ENCODE data around the gene PLEKHM3. TPM values are rescaled to one million over a fixed set of nuclear protein-coding genes. Genes with fewer than 3 reads are reported as not detected.

PLEKHM3 gene
- total RNA-seq, 1 experiment from 2014 or later, result 6.5 TPM

DNA sequence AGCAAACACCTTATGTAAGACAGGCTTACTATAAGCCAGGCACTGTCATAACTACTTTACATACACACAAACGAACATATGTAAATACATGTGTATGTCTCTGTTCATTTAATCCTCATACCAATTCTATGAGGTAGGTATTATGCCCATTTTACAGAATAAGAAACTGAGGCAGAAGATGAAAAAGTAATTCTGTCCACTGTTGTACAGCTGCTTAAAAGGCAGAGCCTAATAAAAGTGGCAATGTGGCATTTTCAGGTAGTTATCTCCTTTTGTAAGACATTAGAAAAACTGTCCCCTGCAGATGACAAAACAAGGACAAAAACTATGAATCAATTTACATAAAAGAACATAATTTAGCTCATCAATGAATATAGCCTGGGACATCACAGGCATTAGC lies 69.9 kb downstream of the PLEKHM3 start:
- CTCF ChIA-PET, result no interaction called here
- H3K4me3 ChIP-seq (ENCODE audit: low read depth, low read length, poor library complexity, severe bottlenecking), result no peak overlapping the region
- H3K36me3 ChIP-seq (ENCODE audit: insufficient read depth, low read length, poor library complexity, severe bottlenecking), result no peaks in the 10 kb centered on the region
- H3K27me3 ChIP-seq (replicated peaks; ENCODE audit: insufficient read depth, low read depth, low read length, poor library complexity), result no peaks in the 10 kb centered on the region
- intact Hi-C loops (cut with micrococcal nuclease; ENCODE audit: unreplicated experiment), result no loop called here
- no peaks in the 10 kb centered on the region for H3K9me3 ChIP-seq (ENCODE audit: low read depth, low read length, poor library complexity, severe bottlenecking)
- POLR2A ChIA-PET (ENCODE audit: low non-redundant PET), result no interaction called here
- no peaks in the 10 kb centered on the region for H3K4me1 ChIP-seq (ENCODE audit: insufficient read depth, low read length, poor library complexity, severe bottlenecking)
- no peak for DNase-seq (ENCODE audit: low spot score)
- no peak for TF ChIP-seq EZH2 (IDR thresholded peaks at IDR 0.05; ENCODE audit: borderline replicate concordance, low read depth, low read length, poor library complexity, severe bottlenecking)
- TF ChIP-seq, protein P1, sequence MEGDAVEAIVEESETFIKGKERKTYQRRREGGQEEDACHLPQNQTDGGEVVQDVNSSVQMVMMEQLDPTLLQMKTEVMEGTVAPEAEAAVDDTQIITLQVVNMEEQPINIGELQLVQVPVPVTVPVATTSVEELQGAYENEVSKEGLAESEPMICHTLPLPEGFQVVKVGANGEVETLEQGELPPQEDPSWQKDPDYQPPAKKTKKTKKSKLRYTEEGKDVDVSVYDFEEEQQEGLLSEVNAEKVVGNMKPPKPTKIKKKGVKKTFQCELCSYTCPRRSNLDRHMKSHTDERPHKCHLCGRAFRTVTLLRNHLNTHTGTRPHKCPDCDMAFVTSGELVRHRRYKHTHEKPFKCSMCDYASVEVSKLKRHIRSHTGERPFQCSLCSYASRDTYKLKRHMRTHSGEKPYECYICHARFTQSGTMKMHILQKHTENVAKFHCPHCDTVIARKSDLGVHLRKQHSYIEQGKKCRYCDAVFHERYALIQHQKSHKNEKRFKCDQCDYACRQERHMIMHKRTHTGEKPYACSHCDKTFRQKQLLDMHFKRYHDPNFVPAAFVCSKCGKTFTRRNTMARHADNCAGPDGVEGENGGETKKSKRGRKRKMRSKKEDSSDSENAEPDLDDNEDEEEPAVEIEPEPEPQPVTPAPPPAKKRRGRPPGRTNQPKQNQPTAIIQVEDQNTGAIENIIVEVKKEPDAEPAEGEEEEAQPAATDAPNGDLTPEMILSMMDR (conservative IDR thresholded peaks at IDR 0.05; ENCODE audit: low read depth, low read length), result no peak
- H3K27ac ChIP-seq (ENCODE audit: low read depth, low read length, poor library complexity, severe bottlenecking), result no peak overlapping the region
- no TSS peak for BruUV-seq (replicated peaks)

DNA sequence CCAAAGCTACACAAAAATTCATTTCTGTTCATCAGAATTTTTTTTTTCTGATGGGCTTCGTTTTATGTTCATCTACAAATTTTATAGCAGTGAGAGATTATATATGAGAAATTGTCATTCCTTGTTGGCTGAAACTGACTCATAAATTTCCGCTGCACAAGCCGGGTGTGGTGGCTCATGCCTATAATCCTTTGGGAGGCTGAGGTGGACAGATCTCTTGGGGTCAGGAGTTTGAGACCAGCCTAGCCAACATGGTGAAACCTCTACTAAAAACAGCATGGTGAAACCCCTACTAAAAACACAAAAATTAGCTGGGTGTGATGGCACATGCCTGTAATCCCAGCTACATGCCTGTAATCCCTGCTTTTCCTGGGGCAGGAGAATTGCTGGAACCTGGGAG lies 72.0 kb downstream of the PLEKHM3 start:
- Histone ChIP-seq H3K9me3 (ENCODE audit: low read depth, low read length, poor library complexity, severe bottlenecking) (no peaks in the 10 kb centered on the region), H3K4me1 (ENCODE audit: insufficient read depth, low read length, poor library complexity, severe bottlenecking) (no peaks in the 10 kb centered on the region), H3K27me3 (replicated peaks; ENCODE audit: insufficient read depth, low read depth, low read length, poor library complexity) (no peaks in the 10 kb centered on the region), H3K4me3 (ENCODE audit: low read depth, low read length, poor library complexity, severe bottlenecking) (no peak overlapping the region), H3K27ac (ENCODE audit: low read depth, low read length, poor library complexity, severe bottlenecking) (no peak overlapping the region), H3K36me3 (ENCODE audit: insufficient read depth, low read length, poor library complexity, severe bottlenecking) (no peaks in the 10 kb centered on the region)
- intact Hi-C loops (cut with micrococcal nuclease; ENCODE audit: unreplicated experiment), result no loop called here
- DNase-seq (ENCODE audit: low spot score), result no peak
- ChIA-PET POLR2A (ENCODE audit: low non-redundant PET) (no interaction called here), CTCF (interaction anchor here (0.6 kb wide), 1 partner anchor 23 kb away, joined by 7 read pairs; no protein-coding TSS in a partner anchor)
- BruUV-seq (replicated peaks), result no TSS peak
- no peak for TF ChIP-seq EZH2 (IDR thresholded peaks at IDR 0.05; ENCODE audit: borderline replicate concordance, low read depth, low read length, poor library complexity, severe bottlenecking)
- TF ChIP-seq, protein P1 (conservative IDR thresholded peaks at IDR 0.05; ENCODE audit: low read depth, low read length), result no peak

DNA sequence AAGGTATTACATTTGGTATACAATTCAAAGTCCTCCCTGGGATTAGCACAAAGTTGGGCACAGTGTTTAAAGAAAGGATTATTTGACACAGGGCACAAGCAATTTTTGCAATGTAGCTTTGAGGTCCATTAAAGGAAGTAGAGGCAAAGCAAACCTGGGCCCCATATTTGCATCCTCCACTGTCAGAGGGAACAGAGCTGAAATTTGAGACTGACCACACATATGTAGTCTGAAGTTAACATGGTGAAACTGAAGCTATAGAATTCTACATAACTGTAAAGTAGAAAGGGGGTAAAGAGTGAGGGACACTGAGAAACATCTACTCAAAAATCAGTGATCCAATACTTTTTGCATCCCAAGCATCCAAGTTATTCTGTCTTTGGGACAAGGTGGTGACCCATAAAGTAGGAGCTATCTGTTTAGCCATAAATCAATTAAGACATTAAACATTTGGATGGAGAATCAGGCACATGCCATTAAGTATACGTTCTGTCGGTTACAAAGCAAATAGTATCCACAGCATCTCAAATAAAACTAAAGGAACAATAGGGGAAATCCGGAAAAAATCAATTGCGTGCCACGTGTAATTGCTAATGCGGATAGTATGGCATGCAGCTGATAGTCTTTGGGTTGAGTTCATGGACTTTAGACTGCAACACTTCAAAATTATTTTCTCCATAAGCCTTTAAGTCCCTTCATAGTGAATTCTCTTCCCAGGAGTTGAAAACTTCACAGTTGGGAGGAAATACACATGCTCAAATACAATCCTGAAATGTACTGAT lies 72.6 kb downstream of the PLEKHM3 start:
- no peak for TF ChIP-seq EZH2 (IDR thresholded peaks at IDR 0.05; ENCODE audit: borderline replicate concordance, low read depth, low read length, poor library complexity, severe bottlenecking)
- TF ChIP-seq, protein P1 (conservative IDR thresholded peaks at IDR 0.05; ENCODE audit: low read depth, low read length), result no peak
- Histone ChIP-seq H3K27ac (ENCODE audit: low read depth, low read length, poor library complexity, severe bottlenecking) (no peak overlapping the region), H3K4me3 (ENCODE audit: low read depth, low read length, poor library complexity, severe bottlenecking) (no peak overlapping the region), H3K27me3 (replicated peaks; ENCODE audit: insufficient read depth, low read depth, low read length, poor library complexity) (no peaks in the 10 kb centered on the region), H3K4me1 (ENCODE audit: insufficient read depth, low read length, poor library complexity, severe bottlenecking) (no peaks in the 10 kb centered on the region), H3K36me3 (ENCODE audit: insufficient read depth, low read length, poor library complexity, severe bottlenecking) (no peaks in the 10 kb centered on the region), H3K9me3 (ENCODE audit: low read depth, low read length, poor library complexity, severe bottlenecking) (no peaks in the 10 kb centered on the region)
- no TSS peak for BruUV-seq (replicated peaks)
- intact Hi-C loops (cut with micrococcal nuclease; ENCODE audit: unreplicated experiment), result no loop called here
- POLR2A ChIA-PET (ENCODE audit: low non-redundant PET), result no interaction called here
- DNase-seq (ENCODE audit: low spot score), result no peak
- CTCF ChIA-PET, result interaction anchor here (0.6 kb wide), 1 partner anchor 22 kb away, joined by 7 read pairs; no protein-coding TSS in a partner anchor

All from A673 (cell line).